DOHH2 (cell line): ENCODE measurements around the gene NUP205.

Source experiments
- CTCF ChIP-seq: fragments of 200-600 bp; sonication (generic); IDR thresholded peaks from one replicate; pipeline ENCODE4 v1.5.1; 2014; ENCODE audit warnings: antibody characterized with exemption, mild to moderate bottlenecking, low read depth, low read length; ENCODE audit not compliant: poor library complexity, severe bottlenecking
- EZH2phosphoT487 ChIP-seq: fragments of 200-600 bp; sonication (generic); IDR thresholded peaks from 2 replicates; pipeline ENCODE4 v1.6.1; 2017; ENCODE audit warnings: borderline replicate concordance, mild to moderate bottlenecking, antibody characterized with exemption, low read length, moderate library complexity, mixed read lengths

- TF ChIP-seq CTCF (peak; percentile 83), EZH2phosphoT487 (no peak)
These were observed 87.7 kb downstream of the NUP205 start for GRCh38 chr7:135645296-135645904.
